ENCODE measurements around the gene DLL4. TPM values are rescaled to one million over a fixed set of nuclear protein-coding genes. Genes with fewer than 3 reads are reported as not detected.

The DLL4 gene
- total RNA-seq: 10 to 100 TPM in 1 of 4 donors, 1 to 10 TPM in 3; 4.2 to 11.2 (median 7.1) TPM

GRCh38 chr15:40928821-40929659 is at the start of gene DLL4:
DLL4 (plus strand) TSS chr15:40929340; CDS start chr15:40929669, 329 bp downstream.
- peak within 1 kb of the TSS in 1 of 4 donors; percentile 34 for H3K27ac ChIP-seq
- H3K9me3 ChIP-seq: no peaks in the 10 kb centered on the region
- no peaks in the 10 kb centered on the region for H3K36me3 ChIP-seq
- H3K27me3 ChIP-seq: peaks cover 0 to 81% of the 10 kb centered on the region in 2 donors
- 1 to 2% methylated on average over 46 to 54 of the region's 71 CpGs for WGBS, 2 donors
- TF ChIP-seq EP300 (IDR thresholded peaks at IDR 0.05) (peak in 1 of 2 donors; percentile 49), POLR2A (IDR thresholded peaks at IDR 0.05) (no peak)
- TF ChIP-seq, protein P1, sequence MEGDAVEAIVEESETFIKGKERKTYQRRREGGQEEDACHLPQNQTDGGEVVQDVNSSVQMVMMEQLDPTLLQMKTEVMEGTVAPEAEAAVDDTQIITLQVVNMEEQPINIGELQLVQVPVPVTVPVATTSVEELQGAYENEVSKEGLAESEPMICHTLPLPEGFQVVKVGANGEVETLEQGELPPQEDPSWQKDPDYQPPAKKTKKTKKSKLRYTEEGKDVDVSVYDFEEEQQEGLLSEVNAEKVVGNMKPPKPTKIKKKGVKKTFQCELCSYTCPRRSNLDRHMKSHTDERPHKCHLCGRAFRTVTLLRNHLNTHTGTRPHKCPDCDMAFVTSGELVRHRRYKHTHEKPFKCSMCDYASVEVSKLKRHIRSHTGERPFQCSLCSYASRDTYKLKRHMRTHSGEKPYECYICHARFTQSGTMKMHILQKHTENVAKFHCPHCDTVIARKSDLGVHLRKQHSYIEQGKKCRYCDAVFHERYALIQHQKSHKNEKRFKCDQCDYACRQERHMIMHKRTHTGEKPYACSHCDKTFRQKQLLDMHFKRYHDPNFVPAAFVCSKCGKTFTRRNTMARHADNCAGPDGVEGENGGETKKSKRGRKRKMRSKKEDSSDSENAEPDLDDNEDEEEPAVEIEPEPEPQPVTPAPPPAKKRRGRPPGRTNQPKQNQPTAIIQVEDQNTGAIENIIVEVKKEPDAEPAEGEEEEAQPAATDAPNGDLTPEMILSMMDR (IDR thresholded peaks at IDR 0.05): peak in 1 of 5 experiments; percentile 7
- peak in 1 of 2 donors; percentile 12 for DNase-seq (ENCODE audit: low spot score in 2 of 2)
- peak within 1 kb of the TSS; percentile 22 to 56 (median 34) for H3K4me3 ChIP-seq
- peaks cover 0 to 62% (median 48%) of the 10 kb centered on the region in 4 donors for H3K4me1 ChIP-seq

- Histone ChIP-seq H3K27ac (no peak overlapping the region), H3K4me3 (no peak overlapping the region), H3K4me1 (no peaks in the 10 kb centered on the region), H3K9me3 (no peaks in the 10 kb centered on the region), H3K36me3 (no peaks in the 10 kb centered on the region), H3K27me3 (peaks cover 0 to 3% of the 10 kb centered on the region in 2 donors)
- WGBS, 2 donors: 76 to 81% methylated on average over 6 of the region's 6 CpGs
- no peak for DNase-seq (ENCODE audit: low spot score in 2 of 2)
- TF ChIP-seq POLR2A (IDR thresholded peaks at IDR 0.05) (no peak), EP300 (IDR thresholded peaks at IDR 0.05) (no peak)
- TF ChIP-seq, protein P1 (IDR thresholded peaks at IDR 0.05): no peak
These were observed 49.5 kb upstream of the DLL4 start for GRCh38 chr15:40879609-40880008.

- TF ChIP-seq, protein P1 (IDR thresholded peaks at IDR 0.05): no peak
These were observed 47.8 kb upstream of the DLL4 start for GRCh38 chr15:40881351-40881750.

DNA sequence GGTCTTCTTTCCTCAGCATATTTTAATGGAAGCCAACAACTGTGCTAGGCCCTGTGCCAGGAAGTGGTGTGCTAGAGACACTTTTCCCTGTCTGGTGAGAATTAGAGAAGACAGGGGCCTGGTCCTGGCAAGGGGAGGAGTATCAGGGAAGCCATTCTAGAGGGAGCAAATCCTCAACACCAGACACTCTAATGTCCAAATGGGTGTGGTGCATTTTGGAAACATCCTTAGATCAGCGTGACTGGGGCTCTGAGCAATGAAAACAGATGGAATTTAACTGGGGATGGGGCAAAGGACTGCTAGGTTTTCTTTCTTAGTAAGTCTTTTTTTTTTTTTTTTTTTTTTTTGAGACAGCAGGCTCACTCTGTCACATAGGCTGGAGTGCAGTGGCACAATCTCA is 42.6 kb upstream of the DLL4 start:
- Histone ChIP-seq H3K27ac (no peak overlapping the region), H3K4me1 (no peaks in the 10 kb centered on the region), H3K27me3 (no peaks in the 10 kb centered on the region), H3K4me3 (no peak overlapping the region), H3K36me3 (no peaks in the 10 kb centered on the region), H3K9me3 (no peaks in the 10 kb centered on the region)
- DNase-seq (ENCODE audit: low spot score in 2 of 2): no peak
- 62% methylated on average over 1 of the region's 1 CpG for WGBS, 2 donors
- TF ChIP-seq, protein P1 (IDR thresholded peaks at IDR 0.05): no peak
- TF ChIP-seq EP300 (IDR thresholded peaks at IDR 0.05): no peak
- no peak for TF ChIP-seq POLR2A (IDR thresholded peaks at IDR 0.05)

More at GRCh38 chr15:40881351-40881750, 47.8 kb upstream of the DLL4 start:
- WGBS, 2 donors: 93 to 95% methylated on average over 6 of the region's 6 CpGs
- Histone ChIP-seq H3K4me3 (no peak overlapping the region), H3K36me3 (no peaks in the 10 kb centered on the region), H3K9me3 (no peaks in the 10 kb centered on the region), H3K4me1 (no peaks in the 10 kb centered on the region), H3K27ac (no peak overlapping the region), H3K27me3 (no peaks in the 10 kb centered on the region)
- no peak for DNase-seq (ENCODE audit: low spot score in 2 of 2)

GRCh38 chr15:40889112-40889511 is 40.0 kb upstream of the DLL4 start:
- TF ChIP-seq EP300 (IDR thresholded peaks at IDR 0.05) (no peak), POLR2A (IDR thresholded peaks at IDR 0.05) (no peak)
- TF ChIP-seq, protein P1 (IDR thresholded peaks at IDR 0.05): no peak
- Histone ChIP-seq H3K27ac (no peak overlapping the region), H3K9me3 (no peaks in the 10 kb centered on the region), H3K4me1 (peaks cover 0 to 12% (median 2%) of the 10 kb centered on the region in 4 donors), H3K4me3 (no peak overlapping the region), H3K36me3 (no peaks in the 10 kb centered on the region), H3K27me3 (no peaks in the 10 kb centered on the region)
- DNase-seq (ENCODE audit: low spot score in 2 of 2): no peak
